HFF-Myc (cell line): ENCODE data around the gene SFTPB.

Experiments used
- DNase-seq: peaks from one replicate; pipeline ENCODE4 v3.0.0-alpha.2; 2011; ENCODE audit warnings: low read depth; ENCODE audit errors: extremely low read depth
- H3K4me3 ChIP-seq: replicated peaks from 2 replicates; pipeline ENCODE4 v1.5.1; 2011; ENCODE audit warnings: low read depth, mild to moderate bottlenecking, control low read depth, low read length
- CTCF ChIP-seq: IDR thresholded peaks from 2 replicates; pipeline ENCODE4 v1.5.1; 2012; ENCODE audit warnings: mild to moderate bottlenecking, low read depth, low read length, control low read depth; ENCODE audit errors: missing control alignments

The SFTPB gene

GRCh38 chr2:85649201-85650190 is 18.5 kb downstream of the SFTPB start:
- TF ChIP-seq CTCF: no peak
- no peak for DNase-seq

GRCh38 chr2:85648619-85649018 is 19.4 kb downstream of the SFTPB start:
- TF ChIP-seq CTCF: peak; percentile 65
- H3K4me3 ChIP-seq: no peak overlapping the region
- DNase-seq: no peak

More at GRCh38 chr2:85649201-85650190, 18.5 kb downstream of the SFTPB start:
- H3K4me3 ChIP-seq: no peak overlapping the region

- DNase-seq: no peak
- TF ChIP-seq CTCF: no peak
- no peak overlapping the region for H3K4me3 ChIP-seq
These were observed 20.0 kb downstream of the SFTPB start for GRCh38 chr2:85647823-85648526.

GRCh38 chr2:85646166-85646565 is 21.8 kb downstream of the SFTPB start:
- no peak for DNase-seq
- TF ChIP-seq CTCF: no peak
- H3K4me3 ChIP-seq: no peak overlapping the region

- TF ChIP-seq CTCF: no peak
- no peak overlapping the region for H3K4me3 ChIP-seq
- DNase-seq: no peak
These were observed 23.1 kb downstream of the SFTPB start for GRCh38 chr2:85644909-85645308.

GRCh38 chr2:85642725-85643124 is 25.3 kb downstream of the SFTPB start:
- TF ChIP-seq CTCF: no peak
- H3K4me3 ChIP-seq: no peak overlapping the region
- DNase-seq: no peak
